Measurements from ENCODE around the gene KANK3. TPM values are rescaled to one million over a fixed set of nuclear protein-coding genes. Genes with fewer than 3 reads are reported as not detected.

The KANK3 gene
- total and polyA plus RNA-seq, 9 of the 15 experiments (the other 6 are each of a cell fraction or from before 2014, with no cell fraction given): 0.03 to 0.40 (median 0.08) TPM; not detected in 6

- no peak for FAIRE-seq
- TF ChIP-seq PTRF (tag; IDR thresholded peaks at IDR 0.05): no peak
- TF ChIP-seq, protein P1, sequence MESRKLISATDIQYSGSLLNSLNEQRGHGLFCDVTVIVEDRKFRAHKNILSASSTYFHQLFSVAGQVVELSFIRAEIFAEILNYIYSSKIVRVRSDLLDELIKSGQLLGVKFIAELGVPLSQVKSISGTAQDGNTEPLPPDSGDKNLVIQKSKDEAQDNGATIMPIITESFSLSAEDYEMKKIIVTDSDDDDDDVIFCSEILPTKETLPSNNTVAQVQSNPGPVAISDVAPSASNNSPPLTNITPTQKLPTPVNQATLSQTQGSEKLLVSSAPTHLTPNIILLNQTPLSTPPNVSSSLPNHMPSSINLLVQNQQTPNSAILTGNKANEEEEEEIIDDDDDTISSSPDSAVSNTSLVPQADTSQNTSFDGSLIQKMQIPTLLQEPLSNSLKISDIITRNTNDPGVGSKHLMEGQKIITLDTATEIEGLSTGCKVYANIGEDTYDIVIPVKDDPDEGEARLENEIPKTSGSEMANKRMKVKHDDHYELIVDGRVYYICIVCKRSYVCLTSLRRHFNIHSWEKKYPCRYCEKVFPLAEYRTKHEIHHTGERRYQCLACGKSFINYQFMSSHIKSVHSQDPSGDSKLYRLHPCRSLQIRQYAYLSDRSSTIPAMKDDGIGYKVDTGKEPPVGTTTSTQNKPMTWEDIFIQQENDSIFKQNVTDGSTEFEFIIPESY (CRISPR knock-in tag; IDR thresholded peaks at IDR 0.05): peak; percentile 37; the same call in 1 of the 2 replicates
- TF ChIP-seq CBX2 (IDR thresholded peaks at IDR 0.05; ENCODE audit: insufficient read depth, low read length, poor library complexity, severe bottlenecking): no peak
- TF ChIP-seq NONO (IDR thresholded peaks at IDR 0.05; ENCODE audit: low read depth in 2 of 2, low read length in 1 of 2): no peak
- TF ChIP-seq, protein P2, sequence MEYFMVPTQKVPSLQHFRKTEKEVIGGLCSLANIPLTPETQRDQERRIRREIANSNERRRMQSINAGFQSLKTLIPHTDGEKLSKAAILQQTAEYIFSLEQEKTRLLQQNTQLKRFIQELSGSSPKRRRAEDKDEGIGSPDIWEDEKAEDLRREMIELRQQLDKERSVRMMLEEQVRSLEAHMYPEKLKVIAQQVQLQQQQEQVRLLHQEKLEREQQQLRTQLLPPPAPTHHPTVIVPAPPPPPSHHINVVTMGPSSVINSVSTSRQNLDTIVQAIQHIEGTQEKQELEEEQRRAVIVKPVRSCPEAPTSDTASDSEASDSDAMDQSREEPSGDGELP (CRISPR knock-in tag; IDR thresholded peaks at IDR 0.05; ENCODE audit: borderline replicate concordance): no peak
- TF ChIP-seq ZNF140 (CRISPR knock-in tag; IDR thresholded peaks at IDR 0.05): no peak
- no peak for TF ChIP-seq KLF6 (CRISPR knock-in tag; IDR thresholded peaks at IDR 0.05; ENCODE audit: borderline replicate concordance)
- Histone ChIP-seq H4K20me1 (replicated peaks; ENCODE audit: control insufficient read depth, insufficient read depth, low read length) (no peaks in the 10 kb centered on the region), H3K79me2 (ENCODE audit: control insufficient read depth, insufficient read depth, low read length) (no peaks in the 10 kb centered on the region), H3K4me3 (no peak overlapping the region), H3K27ac (ENCODE audit: extremely low read depth, low read depth, low read length) (no peak overlapping the region), H2AFZ (ENCODE audit: low read depth, low read length) (no peak overlapping the region), H3K9ac (ENCODE audit: insufficient read depth in 1 of 2, low read depth in 2 of 2, low read length in 2 of 2) (no peak overlapping the region; a peak in 1 of 4 replicates), H3K9me3 (replicated peaks; ENCODE audit: control insufficient read depth, insufficient read depth, low read depth, low read length) (no peaks in the 10 kb centered on the region), H3K4me2 (ENCODE audit: insufficient read depth, low read length) (no peak overlapping the region), H3K4me1 (replicated peaks in 1 of 2; ENCODE audit: control insufficient read depth in 2 of 2, insufficient read depth in 2 of 2, low read length in 2 of 2) (peaks cover 0 to 34% of the 10 kb centered on the region in 2 experiments; a peak in 3 of 5 replicates), H3K27me3 (ENCODE audit: control insufficient read depth in 2 of 2, insufficient read depth in 2 of 2, low read length in 2 of 2) (peaks cover 13 to 33% of the 10 kb centered on the region in 2 experiments; a peak in 4 of 5 replicates), H3K36me3 (ENCODE audit: control insufficient read depth, insufficient read depth, low read length) (no peaks in the 10 kb centered on the region), H3K9me1 (ENCODE audit: control insufficient read depth, insufficient read depth, low read length) (no peaks in the 10 kb centered on the region)
- ChIA-PET CTCF (ENCODE audit: low intra/inter-chr PET ratio) (no interaction called here), POLR2A (interaction anchor here (0.6 to 3.8 kb wide), 4 partner anchors 10 to 53 kb away, joined by 3 to 34 read pairs (median 8); no protein-coding TSS in a partner anchor)
- WGBS (ENCODE audit: insufficient coverage, low coverage, missing lambda C conversion rate): 31% methylated on average over 33 of the region's 52 CpGs
- ATAC-seq: no peak
- in situ Hi-C loops (cut with MboI) (no loop called here), intact Hi-C loops (cut with micrococcal nuclease) (no loop called here)
- peak in 1 of 4 experiments; percentile 22 for DNase-seq (ENCODE audit: extremely low read depth in 1 of 4, low spot score in 3 of 4)
- BruUV-seq (replicated peaks): no TSS peak
Observed at GRCh38 chr19:8332976-8333766, 9.9 kb downstream of the KANK3 start.

Data from K562 (cell line).